ENCODE measurements around the gene SLC35F6.
"Not testable (repeated sequence)": the region's sequence is repeated elsewhere in the genome, so short reads cannot be mapped to it uniquely, and the experiment has no call there.

The SLC35F6 gene

GRCh38 chr2:26812731-26813130, 48.6 kb downstream of the SLC35F6 start:
- H3K4me3 ChIP-seq (ENCODE audit: low read length), result no peak overlapping the region
- DNase-seq (ENCODE audit: low read depth), result no peak
- no peak for TF ChIP-seq CTCF (conservative IDR thresholded peaks at IDR 0.05; ENCODE audit: low read depth, low read length)

- not testable (repeated sequence) for DNase-seq (ENCODE audit: low read depth); H3K4me3 ChIP-seq (ENCODE audit: low read length)
Measured at GRCh38 chr2:26814072-26814765, 50.1 kb downstream of the SLC35F6 start.

- TF ChIP-seq CTCF (conservative IDR thresholded peaks at IDR 0.05; ENCODE audit: low read depth, low read length), result no peak
- no peak overlapping the region for H3K4me3 ChIP-seq (ENCODE audit: low read length)
- DNase-seq (ENCODE audit: low read depth), result no peak
Measured at GRCh38 chr2:26816893-26817292, 52.8 kb downstream of the SLC35F6 start.

- no peak overlapping the region for H3K4me3 ChIP-seq (ENCODE audit: low read length)
- TF ChIP-seq CTCF (conservative IDR thresholded peaks at IDR 0.05; ENCODE audit: low read depth, low read length), result no peak
- no peak for DNase-seq (ENCODE audit: low read depth)
Measured at GRCh38 chr2:26818255-26818654, 54.2 kb downstream of the SLC35F6 start.

GRCh38 chr2:26818972-26819371, 54.9 kb downstream of the SLC35F6 start:
- no peak for TF ChIP-seq CTCF (conservative IDR thresholded peaks at IDR 0.05; ENCODE audit: low read depth, low read length)
- DNase-seq (ENCODE audit: low read depth), result no peak
- H3K4me3 ChIP-seq (ENCODE audit: low read length), result no peak overlapping the region

GRCh38 chr2:26820932-26821331, 56.8 kb downstream of the SLC35F6 start:
- DNase-seq (ENCODE audit: low read depth), result no peak
- H3K4me3 ChIP-seq (ENCODE audit: low read length), result no peak overlapping the region
- no peak for TF ChIP-seq CTCF (conservative IDR thresholded peaks at IDR 0.05; ENCODE audit: low read depth, low read length)

- no peak for DNase-seq (ENCODE audit: low read depth)
- no peak for TF ChIP-seq CTCF (conservative IDR thresholded peaks at IDR 0.05; ENCODE audit: low read depth, low read length)
- no peak overlapping the region for H3K4me3 ChIP-seq (ENCODE audit: low read length)
Measured at GRCh38 chr2:26822877-26823276, 58.8 kb downstream of the SLC35F6 start.

Measured in retinal pigment epithelial cell (primary cell).